Measurements from ENCODE around the gene MAGEA9. TPM values are rescaled to one million over a fixed set of nuclear protein-coding genes. Genes with fewer than 3 reads are reported as not detected.
"Not testable (repeated sequence)": the region's sequence is repeated elsewhere in the genome, so short reads cannot be mapped to it uniquely, and the experiment has no call there.

The MAGEA9 gene
- total and polyA plus RNA-seq, 2 experiments from 2014 or later = not detected

DNA sequence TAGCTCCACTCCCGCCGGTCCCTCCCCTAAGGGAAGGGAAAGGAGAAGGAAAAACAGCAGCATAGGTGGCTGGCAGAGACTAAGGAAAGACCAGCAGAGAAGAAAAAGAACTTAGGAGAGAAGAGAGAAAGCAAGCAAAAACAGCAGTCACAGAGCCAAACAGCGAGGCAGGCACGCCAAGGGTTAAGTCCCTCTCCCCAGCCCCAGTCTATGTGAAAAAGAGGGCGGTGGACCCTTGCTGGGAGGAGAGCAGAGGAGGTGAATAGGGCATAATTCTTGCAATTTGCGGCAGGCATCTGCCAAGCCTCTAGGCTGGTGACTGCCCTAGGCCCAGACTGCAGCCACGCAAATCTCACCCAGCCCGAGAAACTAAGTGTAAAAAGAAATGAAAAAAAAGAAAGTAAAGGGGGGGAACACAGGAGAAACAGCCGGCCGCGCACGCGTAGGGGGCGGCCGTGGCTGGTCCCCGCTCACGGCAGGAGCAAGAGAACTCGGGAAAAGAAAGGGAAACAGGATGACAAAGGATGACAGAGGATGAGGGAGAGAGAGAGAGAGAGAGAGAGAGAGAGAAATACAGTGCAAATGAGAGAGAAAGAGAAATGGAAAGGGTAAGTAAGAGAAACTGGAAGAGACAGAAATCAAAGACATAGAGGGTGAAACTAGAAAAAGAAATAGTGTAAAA, 48.6 kb downstream of the MAGEA9 start:
- no peaks in the 10 kb centered on the region for H3K4me1 ChIP-seq (ENCODE audit: low read depth)
- DNase-seq (ENCODE audit: low read depth in 1 of 2, low spot score in 1 of 2) = peak; percentile 34 to 36

DNA sequence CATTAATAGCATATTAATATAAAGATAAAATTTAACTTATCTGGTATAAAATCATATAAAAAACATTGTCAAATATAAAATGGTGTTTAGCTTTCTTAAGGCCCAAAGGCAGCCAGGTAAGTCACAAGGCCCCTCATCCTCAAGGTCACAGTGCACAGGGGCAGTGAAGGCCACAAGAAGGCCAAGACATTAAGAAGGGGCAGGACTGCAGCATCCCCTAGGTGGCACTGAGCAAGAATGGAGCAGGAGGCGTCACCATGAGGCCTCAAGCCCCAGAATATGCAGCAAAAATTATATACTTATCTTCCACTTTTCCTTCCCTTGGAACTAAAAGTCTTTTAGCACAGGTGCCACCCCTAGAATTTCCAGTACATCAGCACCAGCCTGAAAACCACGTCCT, 49.7 kb downstream of the MAGEA9 start:
- Histone ChIP-seq H3K27me3 (no peaks in the 10 kb centered on the region), H3K36me3 (no peaks in the 10 kb centered on the region), H3K4me3 (no peak overlapping the region), H3K27ac (no peak overlapping the region), H3K9me3 (ENCODE audit: low read depth) (no peaks in the 10 kb centered on the region), H3K4me1 (ENCODE audit: low read depth) (no peaks in the 10 kb centered on the region)
- TF ChIP-seq, protein P1, sequence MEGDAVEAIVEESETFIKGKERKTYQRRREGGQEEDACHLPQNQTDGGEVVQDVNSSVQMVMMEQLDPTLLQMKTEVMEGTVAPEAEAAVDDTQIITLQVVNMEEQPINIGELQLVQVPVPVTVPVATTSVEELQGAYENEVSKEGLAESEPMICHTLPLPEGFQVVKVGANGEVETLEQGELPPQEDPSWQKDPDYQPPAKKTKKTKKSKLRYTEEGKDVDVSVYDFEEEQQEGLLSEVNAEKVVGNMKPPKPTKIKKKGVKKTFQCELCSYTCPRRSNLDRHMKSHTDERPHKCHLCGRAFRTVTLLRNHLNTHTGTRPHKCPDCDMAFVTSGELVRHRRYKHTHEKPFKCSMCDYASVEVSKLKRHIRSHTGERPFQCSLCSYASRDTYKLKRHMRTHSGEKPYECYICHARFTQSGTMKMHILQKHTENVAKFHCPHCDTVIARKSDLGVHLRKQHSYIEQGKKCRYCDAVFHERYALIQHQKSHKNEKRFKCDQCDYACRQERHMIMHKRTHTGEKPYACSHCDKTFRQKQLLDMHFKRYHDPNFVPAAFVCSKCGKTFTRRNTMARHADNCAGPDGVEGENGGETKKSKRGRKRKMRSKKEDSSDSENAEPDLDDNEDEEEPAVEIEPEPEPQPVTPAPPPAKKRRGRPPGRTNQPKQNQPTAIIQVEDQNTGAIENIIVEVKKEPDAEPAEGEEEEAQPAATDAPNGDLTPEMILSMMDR (IDR thresholded peaks at IDR 0.05; ENCODE audit: low read depth, low read length) = no peak
- DNase-seq (ENCODE audit: low read depth in 1 of 2, low spot score in 1 of 2) = no peak

More for the DNA sequence above, 48.6 kb downstream of the MAGEA9 start:
- TF ChIP-seq, protein P1 (IDR thresholded peaks at IDR 0.05; ENCODE audit: low read depth, low read length) = no peak
- Histone ChIP-seq H3K9me3 (ENCODE audit: low read depth) (no peaks in the 10 kb centered on the region), H3K4me3 (peak overlapping the region; percentile 18), H3K27me3 (no peaks in the 10 kb centered on the region), H3K27ac (peak overlapping the region; percentile 80), H3K36me3 (no peaks in the 10 kb centered on the region)

DNA sequence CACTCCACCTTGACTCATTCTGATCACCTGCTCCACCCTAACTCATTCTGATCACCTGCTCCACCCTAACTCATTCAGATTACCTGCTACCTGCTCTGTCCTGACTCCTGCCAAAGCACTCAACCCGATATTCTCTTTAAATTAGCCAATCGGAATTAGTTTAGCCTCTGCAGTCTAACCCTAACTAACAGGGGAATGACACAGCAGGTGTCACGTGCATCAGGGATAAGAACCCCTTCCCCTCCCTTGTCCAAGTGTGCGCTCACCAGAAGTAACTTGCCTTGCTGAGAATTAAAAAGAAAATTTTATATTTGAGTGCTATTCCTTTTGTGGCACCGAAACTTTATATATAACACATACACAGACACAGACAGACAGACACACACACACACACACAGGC, 55.0 kb downstream of the MAGEA9 start:
- H3K27me3 ChIP-seq; H3K4me1 ChIP-seq (ENCODE audit: low read depth); H3K27ac ChIP-seq; H3K9me3 ChIP-seq (ENCODE audit: low read depth); H3K4me3 ChIP-seq; H3K36me3 ChIP-seq; DNase-seq (ENCODE audit: low read depth in 1 of 2, low spot score in 1 of 2): not testable (repeated sequence)

DNA sequence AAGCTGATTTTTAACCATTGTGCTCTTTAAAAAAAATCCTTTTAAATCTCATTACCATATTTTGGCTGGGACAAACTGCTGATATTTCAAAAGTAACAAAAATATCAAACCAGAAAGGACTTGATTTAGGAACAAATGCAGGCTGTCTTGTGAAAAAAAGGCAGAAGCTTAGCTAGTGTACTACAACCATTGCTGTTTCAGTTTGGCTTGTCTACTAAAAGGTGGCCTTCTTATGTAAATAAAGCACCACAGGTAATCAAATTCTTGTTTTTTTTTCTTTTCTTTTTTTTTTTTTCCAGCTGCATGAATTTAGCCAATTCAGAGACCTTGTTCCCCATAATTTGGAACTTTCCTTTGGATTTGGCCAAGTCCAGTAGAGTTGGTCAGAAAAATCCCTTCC, 55.4 kb downstream of the MAGEA9 start:
- no peaks in the 10 kb centered on the region for H3K36me3 ChIP-seq
- no peak for DNase-seq (ENCODE audit: low read depth in 1 of 2, low spot score in 1 of 2)
- H3K4me1 ChIP-seq (ENCODE audit: low read depth) = no peaks in the 10 kb centered on the region
- TF ChIP-seq, protein P1 (IDR thresholded peaks at IDR 0.05; ENCODE audit: low read depth, low read length) = no peak
- no peaks in the 10 kb centered on the region for H3K9me3 ChIP-seq (ENCODE audit: low read depth)
- no peak overlapping the region for H3K4me3 ChIP-seq
- no peaks in the 10 kb centered on the region for H3K27me3 ChIP-seq
- no peak overlapping the region for H3K27ac ChIP-seq

Other genes with a start within 250 kb of the MAGEA9 start
- gene EOLA1, start 240.9 kb upstream of the MAGEA9 start, total RNA-seq = 15.1 and 21.5 TPM in 2 replicates
- gene EOLA1, start 240.9 kb upstream of the MAGEA9 start, polyA plus RNA-seq = 14.2 and 18.8 TPM in 2 replicates
- not detected in 2 replicates for gene HSFX3, start 232.0 kb upstream of the MAGEA9 start, total RNA-seq
- not detected in 2 replicates for gene HSFX3, start 232.0 kb upstream of the MAGEA9 start, polyA plus RNA-seq
- gene MAGEA9B, start 194.5 kb upstream of the MAGEA9 start, total RNA-seq = not detected in 2 replicates
- gene MAGEA9B, start 194.5 kb upstream of the MAGEA9 start, polyA plus RNA-seq = not detected in 2 replicates
- not detected in 2 replicates for gene HSFX2, start 186.6 kb upstream of the MAGEA9 start, total RNA-seq
- gene HSFX2, start 186.6 kb upstream of the MAGEA9 start, polyA plus RNA-seq = 0.43 TPM in 1 of 2 replicates, not detected in the other
- gene TMEM185A, start 150.1 kb upstream of the MAGEA9 start, total RNA-seq = 55.5 and 107 TPM in 2 replicates
- gene TMEM185A, start 150.1 kb upstream of the MAGEA9 start, polyA plus RNA-seq = 62.5 and 84.3 TPM in 2 replicates
- not detected in 2 replicates for gene MAGEA11, start 69.9 kb upstream of the MAGEA9 start, total RNA-seq
- not detected in 2 replicates for gene MAGEA11, start 69.9 kb upstream of the MAGEA9 start, polyA plus RNA-seq
- gene HSFX1, start 7.9 kb upstream of the MAGEA9 start, total RNA-seq = 4.0 and 5.2 TPM in 2 replicates
- 2.6 and 3.5 TPM in 2 replicates for gene HSFX1, start 7.9 kb upstream of the MAGEA9 start, polyA plus RNA-seq
- gene MAGEA8, start 99.3 kb downstream of the MAGEA9 start, total RNA-seq = not detected in 2 replicates
- 0.34 TPM in 1 of 2 replicates, not detected in the other for gene MAGEA8, start 99.3 kb downstream of the MAGEA9 start, polyA plus RNA-seq
- gene HSFX4, start 147.6 kb downstream of the MAGEA9 start, total RNA-seq = not detected in 2 replicates
- gene HSFX4, start 147.6 kb downstream of the MAGEA9 start, polyA plus RNA-seq = not detected in 2 replicates
- 24.7 and 26.2 TPM in 2 replicates for gene EOLA2, start 156.6 kb downstream of the MAGEA9 start, total RNA-seq
- gene EOLA2, start 156.6 kb downstream of the MAGEA9 start, polyA plus RNA-seq = 36.4 and 40.2 TPM in 2 replicates